GM23338 (cell line): ENCODE measurements around the gene DOK7.

Experiments used
- CREB1 ChIP-seq: fragments of 250-450 bp; sonication (Bioruptor Pico); IDR thresholded peaks from 2 replicates; pipeline ENCODE4 v1.5.0; 2020; ENCODE audit warnings: low read depth, mild to moderate bottlenecking, moderate library complexity
- CTCF ChIP-seq, 2 experiments: fragments of 200-600 bp in 1 of 2; sonication (generic) in 1 of 2; conservative IDR thresholded peaks; 2 replicates each; pipeline versions ENCODE4 v1.5.1 to v1.6.1; 2016 to 2017; ENCODE audit warnings: antibody characterized with exemption in 2 of 2, low read depth in 2 of 2, mild to moderate bottlenecking in 2 of 2, moderate library complexity in 1 of 2
- EZH2phosphoT487 ChIP-seq: fragments of 200-600 bp; sonication (generic); IDR thresholded peaks from one replicate; pipeline ENCODE4 v1.8.1; 2018; ENCODE audit warnings: antibody characterized with exemption; ENCODE audit not compliant: unreplicated experiment
- ZNF331 ChIP-seq: fragments of 250-450 bp; sonication (Bioruptor Pico); IDR thresholded peaks from 2 replicates; pipeline ENCODE4 v1.5.0; 2020; ENCODE audit warnings: low read depth, mild to moderate bottlenecking, moderate library complexity

DNA sequence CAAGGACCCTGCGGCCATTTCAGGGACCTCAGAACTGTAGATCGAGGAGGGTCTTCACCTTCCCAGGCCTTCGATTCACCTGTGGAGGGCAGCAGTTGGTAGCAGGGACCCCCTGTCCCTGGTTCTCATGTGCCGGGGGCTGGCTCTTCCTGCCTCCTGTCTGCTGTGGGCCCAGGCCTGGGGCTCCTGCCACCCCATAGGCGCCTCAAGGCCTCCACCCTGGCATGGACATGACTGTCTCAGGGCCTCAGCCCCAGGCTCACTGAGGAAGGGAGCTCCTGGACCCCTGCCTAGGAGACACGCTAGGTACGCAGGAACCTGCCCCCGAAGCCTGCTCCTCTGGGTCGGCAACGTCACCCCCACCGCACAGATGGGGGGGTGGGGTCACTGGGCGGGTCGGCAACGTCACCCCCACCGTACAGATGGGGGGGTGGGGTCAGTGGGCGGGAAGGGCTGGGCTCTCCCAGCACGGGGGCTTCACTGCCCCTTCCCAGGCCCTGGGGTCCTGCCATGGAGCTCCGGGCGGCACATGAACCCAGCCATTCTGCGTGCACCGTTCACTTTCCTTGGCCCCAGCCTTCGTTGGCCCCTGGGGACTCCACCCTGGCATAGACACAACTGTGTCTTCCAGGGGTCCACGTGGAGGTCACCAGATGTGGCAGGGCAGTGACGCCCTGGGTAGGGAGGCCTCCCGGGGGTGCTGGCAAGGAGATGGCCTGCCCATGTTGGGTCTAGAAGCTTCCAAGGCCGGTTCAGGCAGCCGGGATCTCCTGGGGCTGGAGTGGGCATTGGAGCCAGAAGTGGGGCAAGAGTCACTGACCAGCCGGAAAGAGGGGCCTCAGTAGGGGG is 24.9 kb upstream of the DOK7 start:
- TF ChIP-seq EZH2phosphoT487 (no peak), CTCF (conservative IDR thresholded peaks at IDR 0.05; ENCODE audit: low read depth in 2 of 2) (no peak), CREB1 (no peak), ZNF331 (CRISPR knock-in tag) (no peak)
